Measurements from ENCODE around the gene KLHL29. TPM values are rescaled to one million over a fixed set of nuclear protein-coding genes. Genes with fewer than 3 reads are reported as not detected.
A peak's percentile ranks its signal among the peaks of the same experiment; 100 is the strongest.

The KLHL29 gene
- total and polyA plus RNA-seq, 2 of the 13 experiments (the other 11 are each of a cell fraction or from before 2014, with no cell fraction given) = 0.01 TPM; not detected in 1

- TF ChIP-seq ZBED4 (CRISPR knock-in tag; IDR thresholded peaks at IDR 0.05; ENCODE audit: borderline replicate concordance) (peak; percentile 47; the same call in 1 of the 2 replicates), PRPF4 (IDR thresholded peaks at IDR 0.05; ENCODE audit: low read depth, low read length, poor library complexity, severe bottlenecking) (no peak), GRHL1 (CRISPR knock-in tag; conservative IDR thresholded peaks at IDR 0.05) (no peak), ZBTB21 (CRISPR knock-in tag; IDR thresholded peaks at IDR 0.05) (peak; percentile 80), HOXA5 (CRISPR knock-in tag; IDR thresholded peaks at IDR 0.05) (peak; percentile 62; the same call in 1 of the 2 replicates), ZBTB33 (CRISPR knock-in tag; IDR thresholded peaks at IDR 0.05) (no peak), ZNF572 (CRISPR knock-in tag; IDR thresholded peaks at IDR 0.05) (no peak), ZFP90 (CRISPR knock-in tag; IDR thresholded peaks at IDR 0.05; ENCODE audit: borderline replicate concordance) (peak; percentile 89; the same call in 1 of the 2 replicates), CREM (IDR thresholded peaks at IDR 0.05) (peak; percentile 46; the same call in 1 of the 2 replicates), CREM (CRISPR knock-in tag; IDR thresholded peaks at IDR 0.05) (no peak), ISX (CRISPR knock-in tag; conservative IDR thresholded peaks at IDR 0.05) (no peak), BHLHE40 (IDR thresholded peaks at IDR 0.05; ENCODE audit: low read length) (no peak), ZMAT5 (CRISPR knock-in tag; IDR thresholded peaks at IDR 0.05; ENCODE audit: borderline replicate concordance, low read depth) (no peak), ZNF703 (CRISPR knock-in tag; IDR thresholded peaks at IDR 0.05; ENCODE audit: borderline replicate concordance) (no peak), ZNF768 (CRISPR knock-in tag; IDR thresholded peaks at IDR 0.05) (peak; percentile 91), CBX2 (IDR thresholded peaks at IDR 0.05; ENCODE audit: low read depth, low read length) (no peak), CBX2 (CRISPR knock-in tag; IDR thresholded peaks at IDR 0.05; ENCODE audit: low read depth) (no peak), TRAFD1 (CRISPR knock-in tag; IDR thresholded peaks at IDR 0.05; ENCODE audit: borderline replicate concordance) (peak; percentile 50; the same call in 1 of the 2 replicates), CSRNP2 (CRISPR knock-in tag; conservative IDR thresholded peaks at IDR 0.05; ENCODE audit: low read depth) (no peak)
Measured at GRCh38 chr2:23658466-23658942, 273.5 kb downstream of the KLHL29 start (continued).

Data from HepG2 (cell line).